ENCODE data around the gene SLC35G2. TPM values are rescaled to one million over a fixed set of nuclear protein-coding genes. Genes with fewer than 3 reads are reported as not detected.
"Not testable (repeated sequence)": the region's sequence is repeated elsewhere in the genome, so short reads cannot be mapped to it uniquely, and the experiment has no call there.

SLC35G2 gene
- total RNA-seq, 1 donor from 2014 or later = 4.0 TPM

DNA sequence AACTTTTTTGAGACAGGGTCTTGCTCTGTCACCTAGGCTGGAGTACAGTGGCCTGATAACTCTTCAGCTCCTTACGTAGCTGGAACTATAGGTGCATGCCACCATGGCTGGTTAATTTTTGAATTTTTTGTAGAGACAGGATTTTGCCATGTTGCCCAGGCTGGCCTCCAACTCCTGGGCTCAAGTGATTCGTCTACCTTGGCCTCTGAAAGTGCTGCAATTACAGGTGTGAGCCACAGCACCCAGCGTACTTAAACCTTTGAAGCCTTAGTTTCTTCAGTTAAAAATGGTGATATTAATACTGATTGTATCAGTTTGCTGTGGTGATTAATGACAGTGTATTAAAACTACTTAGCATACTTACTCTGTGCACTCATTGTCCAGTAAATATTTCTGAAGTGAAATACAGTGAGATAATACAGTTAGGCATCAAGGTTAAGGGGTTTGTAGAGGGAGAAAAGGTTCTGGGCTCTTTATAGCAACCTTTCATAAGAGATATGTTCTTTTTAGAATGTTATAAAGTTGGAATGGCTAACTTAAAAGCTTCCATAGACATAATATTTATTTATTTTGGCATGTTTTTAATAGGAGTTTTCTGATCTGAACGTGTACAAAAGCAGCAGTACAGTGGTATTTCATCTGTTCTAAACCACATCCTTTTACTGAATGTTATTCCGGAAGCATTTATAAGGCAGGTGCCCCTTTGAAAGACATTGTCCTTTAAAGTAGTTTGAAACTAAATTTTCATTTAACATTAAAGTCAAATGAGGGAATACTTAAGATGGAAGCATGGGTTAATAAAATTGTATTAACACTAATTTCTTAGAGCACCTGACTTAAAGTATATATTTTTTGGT is 66.7 kb downstream of the SLC35G2 start:
- DNase-seq (ENCODE audit: low spot score) = no peak

DNA sequence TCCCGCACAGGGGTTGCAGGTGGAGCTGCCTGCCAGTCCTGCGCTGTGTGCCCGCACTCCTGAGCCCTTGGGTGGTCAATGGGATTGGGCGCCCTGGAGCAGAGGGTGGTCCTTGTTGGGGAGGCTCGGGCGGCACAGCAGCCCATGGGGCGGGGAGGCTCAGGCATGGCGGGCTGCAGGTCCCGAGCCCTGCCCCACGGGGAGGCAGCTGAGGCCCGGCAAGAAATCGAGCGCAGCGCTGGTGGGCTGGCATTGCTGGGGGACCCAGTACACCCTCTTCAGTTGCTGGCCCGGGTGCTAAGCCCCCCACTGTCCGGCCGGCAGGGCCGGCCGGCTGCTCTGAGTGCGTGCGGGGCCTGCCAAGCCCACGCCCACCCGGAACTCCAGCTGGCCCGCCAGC is 71.0 kb downstream of the SLC35G2 start:
- no peak for DNase-seq (ENCODE audit: low spot score)

DNA sequence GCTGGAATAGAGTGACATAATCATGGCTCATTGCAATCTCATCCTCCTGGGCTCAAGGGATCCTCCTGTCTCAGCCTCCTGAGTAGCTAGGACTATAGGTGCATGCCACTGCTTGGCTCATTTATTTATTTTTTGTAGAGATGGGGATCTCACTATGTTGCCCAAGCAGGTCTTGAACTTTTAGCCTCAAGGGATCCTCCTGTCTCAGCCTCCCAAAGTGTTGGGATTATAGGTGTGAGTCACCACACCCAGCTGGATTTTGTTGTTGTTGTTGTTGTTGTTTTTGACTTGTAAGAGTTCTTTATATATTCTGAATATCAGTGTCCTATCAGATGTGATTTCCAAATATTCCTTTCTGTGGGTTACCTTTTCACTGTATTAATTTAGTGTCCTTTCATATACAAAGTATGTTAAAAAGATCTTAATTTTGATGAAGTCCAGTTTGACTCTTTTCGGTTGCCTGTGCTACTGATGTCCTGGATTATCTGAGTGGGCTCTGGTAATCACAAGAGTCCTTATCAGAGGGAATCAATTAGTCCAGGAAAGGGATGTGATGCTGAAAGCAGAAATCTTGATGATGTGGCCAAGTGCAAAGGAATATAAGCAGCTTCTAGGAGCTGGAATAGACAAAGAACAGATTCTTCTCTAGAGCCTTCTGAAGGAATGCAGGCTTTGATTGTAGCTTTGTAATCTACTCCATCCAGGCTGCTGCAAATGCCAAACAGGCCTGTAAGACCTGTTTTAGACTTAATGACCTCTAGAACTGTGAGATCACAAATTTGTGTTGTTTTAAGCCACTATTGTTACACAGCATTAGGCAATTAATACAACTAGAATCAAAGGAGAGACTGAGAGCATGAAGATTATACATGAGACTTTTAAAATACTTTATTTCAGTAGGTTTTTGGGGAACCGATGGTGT is 73.3 kb downstream of the SLC35G2 start:
- no peak for DNase-seq (ENCODE audit: low spot score)

DNA sequence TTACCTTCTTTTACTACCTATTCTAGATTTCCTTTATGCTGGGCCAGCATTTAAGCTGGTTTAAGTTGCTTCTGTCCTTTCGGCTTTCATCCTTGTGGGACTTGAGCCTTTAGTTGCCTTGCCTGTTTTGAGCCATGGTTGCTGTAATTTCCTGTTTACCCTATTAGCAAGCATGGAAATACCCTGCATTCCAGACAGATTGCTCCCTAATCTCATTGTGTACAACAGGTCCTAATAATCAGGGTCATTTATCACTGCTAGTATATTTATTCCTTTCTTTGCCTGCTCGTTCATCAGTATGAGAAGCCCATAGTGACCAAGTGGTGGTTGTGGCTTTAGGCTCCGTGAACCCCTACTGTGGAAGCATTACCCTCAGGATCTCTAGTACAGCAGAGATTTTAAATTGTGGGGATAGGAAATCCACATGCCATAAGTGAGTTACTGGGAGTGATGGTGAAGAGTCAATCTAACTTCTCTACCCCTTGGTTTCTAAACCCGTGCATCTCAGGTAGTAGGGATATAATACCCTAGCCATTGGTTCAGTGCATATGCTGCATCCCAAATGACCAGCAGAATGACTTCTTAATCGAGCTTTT is 75.0 kb downstream of the SLC35G2 start:
- no peak for DNase-seq (ENCODE audit: low spot score)

DNA sequence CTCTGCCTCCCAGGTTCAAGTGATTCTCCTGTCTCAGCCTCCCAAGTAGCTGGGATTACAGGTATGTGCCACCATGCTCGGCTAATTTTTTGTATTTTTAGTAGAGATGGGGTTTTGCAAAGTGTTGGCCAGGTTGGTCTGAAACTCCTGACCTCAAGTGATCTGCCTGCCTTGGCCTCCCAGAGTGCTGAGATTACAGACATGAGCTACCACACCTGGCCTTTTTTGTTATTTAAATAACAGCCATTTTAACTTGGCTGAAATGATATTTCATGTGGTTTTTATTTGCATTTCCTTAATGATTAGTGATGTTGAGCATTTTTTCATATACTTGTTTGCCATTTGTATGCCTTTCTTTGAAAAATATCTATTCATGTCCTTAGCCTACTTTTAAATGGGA is 78.2 kb downstream of the SLC35G2 start:
- not testable (repeated sequence) for DNase-seq (ENCODE audit: low spot score)

DNA sequence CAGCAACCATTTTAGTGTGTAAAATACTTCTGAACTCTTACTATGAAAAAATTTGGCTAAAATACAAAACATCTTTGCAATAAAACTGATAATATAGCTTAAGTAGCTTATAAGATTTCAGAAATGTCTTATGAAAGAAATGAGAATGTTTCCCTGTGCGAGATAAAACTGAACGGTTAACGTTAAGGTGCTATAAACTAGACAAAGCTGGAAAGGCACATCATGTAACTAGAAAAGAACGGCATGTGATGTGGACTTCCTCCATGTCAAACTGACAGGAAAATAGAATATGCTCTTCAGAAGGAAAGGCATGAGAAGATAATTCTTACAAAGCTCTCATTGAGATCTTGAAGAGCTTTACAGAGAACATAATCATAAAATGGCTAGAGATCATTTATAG is 79.6 kb downstream of the SLC35G2 start:
- DNase-seq (ENCODE audit: low spot score) = no peak

DNA sequence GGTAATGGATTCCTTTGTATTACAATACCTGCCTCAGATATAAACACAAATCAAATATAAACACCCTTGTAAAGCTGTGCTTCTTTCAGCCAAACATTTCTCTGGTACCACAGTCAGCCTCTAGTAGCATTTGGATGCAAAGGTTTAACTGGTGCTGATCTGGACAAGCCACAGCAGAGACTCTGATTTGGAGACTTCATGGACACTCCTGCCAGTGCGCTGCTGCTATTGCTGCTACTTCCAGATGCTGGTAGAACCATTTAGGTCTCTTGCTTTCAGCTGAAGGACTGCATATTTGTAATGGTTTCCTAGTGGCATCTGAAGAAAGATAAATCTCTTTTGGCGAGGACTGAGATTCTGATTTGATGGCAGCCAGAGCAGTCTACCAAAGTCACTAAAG is 80.0 kb downstream of the SLC35G2 start:
- DNase-seq (ENCODE audit: low spot score) = no peak

DNA sequence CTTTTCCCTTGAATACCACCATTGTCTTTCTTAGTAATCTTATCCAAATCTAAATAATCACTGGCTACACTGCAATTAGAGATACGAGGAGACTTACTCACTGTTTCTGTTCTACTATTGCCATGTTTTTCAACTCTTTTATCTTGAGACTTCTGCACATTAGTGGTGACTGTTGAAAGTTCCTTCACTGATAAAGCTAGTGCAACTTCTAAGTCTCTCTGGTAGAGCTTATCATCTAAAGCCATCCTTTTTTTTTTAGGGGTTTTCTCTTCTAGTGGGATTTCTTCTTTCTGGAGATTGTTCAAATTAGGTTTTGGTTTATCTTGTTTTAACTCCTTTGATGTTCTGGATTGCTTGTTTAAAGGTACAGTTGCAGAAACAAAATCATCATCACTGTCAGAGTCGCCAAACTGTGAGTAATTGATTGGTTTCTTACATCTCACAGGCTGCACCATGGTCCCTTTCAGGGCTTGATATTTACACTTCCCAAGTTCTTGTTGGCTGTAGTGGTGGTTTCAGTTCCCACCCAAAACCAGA is 80.8 kb downstream of the SLC35G2 start:
- DNase-seq (ENCODE audit: low spot score) = no peak

DNA sequence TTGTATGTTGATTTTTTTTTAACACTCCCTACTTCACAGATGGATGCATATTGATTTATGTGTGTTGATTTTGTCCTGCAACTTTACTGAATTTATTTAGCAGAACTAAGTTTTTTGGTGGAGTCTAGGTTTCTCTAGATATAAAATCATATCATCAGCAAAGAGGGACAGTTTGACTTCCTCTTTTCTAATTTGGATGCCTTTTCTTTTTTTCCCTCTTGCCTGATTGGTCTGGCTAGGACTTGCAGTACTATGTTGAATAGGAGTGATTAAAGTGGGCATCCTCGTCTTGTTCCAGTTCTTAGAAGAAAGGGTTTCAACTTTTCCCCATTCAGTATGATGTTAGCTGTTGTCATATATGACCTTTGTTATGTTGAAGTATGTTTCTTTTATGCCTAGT is 81.8 kb downstream of the SLC35G2 start:
- DNase-seq (ENCODE audit: low spot score) = not testable (repeated sequence)

DNA sequence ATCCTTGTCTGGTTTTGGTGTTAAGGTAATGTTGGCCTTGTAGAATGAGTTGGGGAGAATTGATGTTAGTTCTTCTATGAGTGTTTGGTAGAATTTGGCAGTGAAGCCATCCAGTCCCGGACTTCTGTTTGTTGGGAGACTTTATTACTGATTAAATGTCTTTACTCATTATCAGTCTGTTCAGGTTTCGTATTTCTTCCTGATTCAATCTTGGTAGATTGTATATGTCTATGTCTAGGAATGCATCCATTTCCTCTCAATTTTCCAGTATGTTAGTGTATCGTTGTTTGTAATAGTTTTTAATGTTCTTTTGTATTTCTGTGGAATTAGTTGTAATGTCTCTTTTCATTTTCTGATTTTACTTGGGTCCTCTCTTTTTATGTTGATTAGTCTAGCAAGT is 82.5 kb downstream of the SLC35G2 start:
- DNase-seq (ENCODE audit: low spot score) = no peak

DNA sequence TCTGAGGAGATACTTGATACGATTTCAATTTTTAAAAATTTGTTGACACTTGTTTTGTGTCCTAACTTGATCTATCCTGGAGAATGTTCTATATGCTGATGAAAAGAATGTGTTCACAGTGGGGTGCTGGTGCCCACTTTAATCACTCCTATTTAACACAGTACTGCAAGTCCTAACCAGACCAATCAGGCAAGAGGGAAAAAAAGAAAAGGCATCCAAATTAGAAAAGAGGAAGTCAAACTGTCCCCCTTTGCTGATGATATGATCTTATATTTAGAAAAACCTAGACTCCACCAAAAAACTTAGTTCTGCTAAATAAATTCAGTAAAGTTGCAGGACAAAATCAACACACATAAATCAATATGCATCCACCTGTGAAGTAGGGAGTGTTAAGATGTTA is 83.6 kb downstream of the SLC35G2 start:
- not testable (repeated sequence) for DNase-seq (ENCODE audit: low spot score)

DNA sequence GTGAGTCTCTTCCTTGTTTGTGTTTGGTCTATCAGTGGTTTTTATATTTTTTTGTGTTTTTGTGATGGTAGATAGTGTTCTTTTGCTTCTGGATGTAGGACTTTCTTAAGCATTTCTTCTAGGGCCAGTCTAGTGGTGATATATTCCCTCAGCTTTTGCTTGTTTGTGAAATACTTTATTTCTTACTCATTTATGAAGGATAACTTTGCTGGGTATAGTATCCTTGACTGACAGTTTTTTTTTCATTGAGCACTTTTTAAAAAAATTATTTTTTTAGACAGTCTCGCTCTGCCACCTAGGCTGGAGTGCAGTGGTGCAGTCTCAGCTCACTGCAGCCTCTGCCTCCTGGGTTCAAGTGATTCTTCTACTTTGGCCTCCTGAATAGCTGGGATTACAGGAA is 85.0 kb downstream of the SLC35G2 start:
- no peak for DNase-seq (ENCODE audit: low spot score)

DNA sequence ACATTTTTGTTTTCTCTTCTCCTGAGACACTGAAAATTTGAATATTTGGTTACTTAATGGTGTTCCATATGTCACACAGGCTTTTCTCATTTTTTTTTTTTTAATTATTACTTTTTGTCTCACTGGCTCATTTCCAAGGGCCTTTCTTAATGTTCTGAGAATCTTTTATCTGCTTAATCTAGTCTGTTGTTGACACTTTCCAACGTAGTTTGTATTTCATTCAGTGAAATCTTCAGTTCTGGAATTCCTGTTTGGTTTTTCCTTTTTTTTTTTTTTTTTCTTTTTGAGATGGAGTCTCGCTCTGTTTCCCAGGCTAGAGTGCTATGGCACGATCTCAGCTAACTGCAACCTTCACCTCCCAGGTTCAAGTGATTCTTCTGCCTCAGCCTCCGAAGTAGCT is 85.8 kb downstream of the SLC35G2 start:
- DNase-seq (ENCODE audit: low spot score) = no peak

Other genes starting within 250 kb of the SLC35G2 start
- 49.7 TPM for gene STAG1, start 66.7 kb upstream of the SLC35G2 start, total RNA-seq
- gene NCK1, start 43.1 kb downstream of the SLC35G2 start, total RNA-seq = 42.0 TPM
- gene IL20RB, start 138.9 kb downstream of the SLC35G2 start, total RNA-seq = 4.3 TPM